GM12878 (cell line): Measurements from ENCODE around the gene CNMD. TPM values are rescaled to one million over a fixed set of nuclear protein-coding genes. Genes with fewer than 3 reads are reported as not detected.

Experiments used
- ATAC-seq: fragments of 200-7000 bp; cut with Tn5 transposase; 3 replicates; pipeline ENCODE4 v1.9.1; 2020; ENCODE audit warnings: mild to moderate bottlenecking, moderate library complexity
- BruUV-seq: library from RNA; stranded (reverse); fragments of 400-500 nt; replicated peaks from 2 replicates; lab custom pipeline; 2021; lab: Mats Ljungman, UMichigan
- CTCF ChIA-PET: fragments of 300-600 bp; sonication (Branson Sonifier 250); formaldehyde crosslinking; extraction: SDS; loops from one replicate; lab custom pipeline; 2021; ENCODE audit warnings: inconsistent platforms; lab: Yijun Ruan, JAX
- POLR2A ChIA-PET: fragments of 350-600 bp; formaldehyde crosslinking; extraction: SDS; loops from one replicate; lab custom pipeline; 2021; ENCODE audit warnings: inconsistent platforms; lab: Charles Lee
- RAD21 ChIA-PET: fragments of 300-600 bp; sonication (Branson Sonifier 250); formaldehyde crosslinking; loops from one replicate; lab custom pipeline; 2023; ENCODE audit warnings: antibody characterized with exemption; ENCODE audit not compliant: unreplicated experiment; lab: Charles Lee
- SMC1A ChIA-PET: fragments of 300-600 bp; sonication (Branson Sonifier 250); formaldehyde crosslinking; loops from one replicate; lab custom pipeline; 2023; ENCODE audit not compliant: unreplicated experiment, uncharacterized antibody; lab: Charles Lee
- DNase-seq: peaks from one replicate; pipeline ENCODE4 v3.0.0-alpha.2; 2011; ENCODE audit warnings: low read depth, low spot score
- FAIRE-seq: peaks from 3 replicates; lab custom pipeline; 2011; peaks lifted over from hg19 to GRCh38; lab: Jason Lieb, UNC
- H2AFZ ChIP-seq: 2 replicates; pipeline ENCODE4 v1.6.0; 2011; ENCODE audit warnings: low read depth, low read length, control low read depth; ENCODE audit not compliant: control insufficient read depth
- H3K27ac ChIP-seq: 2 replicates; pipeline ENCODE4 v1.5.1; 2011; ENCODE audit warnings: control low read depth; ENCODE audit not compliant: control insufficient read depth, insufficient read depth
- H3K27me3 ChIP-seq, 2 experiments: replicated peaks in 1 of 2; 2 replicates each; pipeline versions ENCODE4 v1.6.0 to v1.6.1; 2011; ENCODE audit warnings: low read length in 1 of 2; ENCODE audit not compliant: control insufficient read depth in 2 of 2, insufficient read depth in 2 of 2
- H3K36me3 ChIP-seq, 2 experiments: 2 replicates each; pipeline ENCODE4 v1.5.1; 2011; ENCODE audit warnings: low read length in 1 of 2; ENCODE audit not compliant: control insufficient read depth in 2 of 2, insufficient read depth in 2 of 2
- H3K4me1 ChIP-seq: 2 replicates; pipeline ENCODE4 v1.6.1; 2011; ENCODE audit warnings: mild to moderate bottlenecking, low read length, moderate library complexity, mixed read lengths; ENCODE audit not compliant: control insufficient read depth, insufficient read depth
- H3K4me2 ChIP-seq: 2 replicates; pipeline ENCODE4 v1.6.0; 2011; ENCODE audit warnings: control low read depth; ENCODE audit not compliant: control insufficient read depth, insufficient read depth
- H3K4me3 ChIP-seq: fragments of 200-600 bp; sonication (generic); 2 replicates; pipeline ENCODE4 v1.5.1; 2016
- H3K79me2 ChIP-seq: 2 replicates; pipeline ENCODE4 v1.6.0; 2011; ENCODE audit warnings: low read length; ENCODE audit not compliant: control insufficient read depth, insufficient read depth
- H3K9ac ChIP-seq: 2 replicates; pipeline ENCODE4 v1.8.0; 2011; ENCODE audit warnings: low read length, control low read depth, mixed read lengths; ENCODE audit not compliant: control insufficient read depth, insufficient read depth
- H3K9me3 ChIP-seq: replicated peaks from 3 replicates; pipeline ENCODE4 v1.5.1; 2011; ENCODE audit warnings: mild to moderate bottlenecking, low read length; ENCODE audit not compliant: control insufficient read depth, insufficient read depth
- H4K20me1 ChIP-seq: 2 replicates; pipeline ENCODE4 v1.6.0; 2011; ENCODE audit not compliant: control insufficient read depth, insufficient read depth
- ASH2L ChIP-seq: fragments of 300-600, 200-600 bp; sonication (generic); IDR thresholded peaks from 2 replicates; pipeline ENCODE4 v1.6.1; 2017; ENCODE audit warnings: low read depth, mild to moderate bottlenecking, borderline replicate concordance
- BCL11A ChIP-seq: IDR thresholded peaks from 2 replicates; pipeline ENCODE4 v1.6.1; 2011; ENCODE audit warnings: low read depth, low read length
- CHD2 ChIP-seq: IDR thresholded peaks from 2 replicates; pipeline ENCODE4 v1.6.1; 2011; ENCODE audit warnings: low read depth, low read length, improper control_type of control experiment, borderline replicate concordance
- CTCF ChIP-seq, 3 experiments: IDR thresholded peaks in 2 of 3; conservative IDR thresholded peaks in 1 of 3; 2 replicates each; pipeline ENCODE4 v1.5.1; 2011; ENCODE audit warnings: low read depth in 3 of 3, low read length in 3 of 3, mild to moderate bottlenecking in 3 of 3, control low read depth in 2 of 3, moderate library complexity in 2 of 3, inconsistent platforms in 1 of 3, mixed read lengths in 1 of 3; ENCODE audit not compliant: control insufficient read depth in 2 of 3, insufficient read depth in 1 of 3; ENCODE audit errors: extremely low read depth in 1 of 3
- EGR1 ChIP-seq, 2 experiments: IDR thresholded peaks; 1 replicate in 1 of 2; 2 replicates in 1 of 2; pipeline ENCODE4 v1.6.1; 2011 to 2012; ENCODE audit warnings: low read depth in 2 of 2, low read length in 2 of 2, borderline replicate concordance in 1 of 2, mild to moderate bottlenecking in 1 of 2, moderate library complexity in 1 of 2
- GATAD2B ChIP-seq: fragments of 450-650 bp; conservative IDR thresholded peaks from 2 replicates; pipeline ENCODE4 v1.6.1; 2017; ENCODE audit warnings: low read depth, mild to moderate bottlenecking, moderate library complexity
- IKZF2 ChIP-seq, 2 experiments: fragments of 450-650 bp; IDR thresholded peaks; 2 replicates each; pipeline ENCODE4 v1.6.1; 2017; ENCODE audit warnings: mild to moderate bottlenecking in 2 of 2, moderate library complexity in 2 of 2
- KAT2A ChIP-seq: conservative IDR thresholded peaks from 2 replicates; pipeline ENCODE4 v1.6.1; 2011; ENCODE audit warnings: low read depth, low read length; ENCODE audit not compliant: control insufficient read depth
- MEF2B ChIP-seq: fragments of 450-650 bp; IDR thresholded peaks from 2 replicates; pipeline ENCODE4 v1.6.1; 2018; ENCODE audit warnings: mild to moderate bottlenecking, moderate library complexity; ENCODE audit not compliant: partially characterized antibody, poor library complexity, severe bottlenecking
- NFIC ChIP-seq: IDR thresholded peaks from 2 replicates; pipeline ENCODE4 v1.6.1; 2012; ENCODE audit warnings: low read depth, mild to moderate bottlenecking, inconsistent platforms, low read length, moderate library complexity
- PAX5 ChIP-seq: IDR thresholded peaks from 2 replicates; pipeline ENCODE4 v1.6.1; 2011; ENCODE audit warnings: low read depth, low read length, borderline replicate concordance
- PAX8 ChIP-seq: fragments of 450-650 bp; IDR thresholded peaks from 2 replicates; pipeline ENCODE4 v1.6.1; 2017; ENCODE audit warnings: mild to moderate bottlenecking, moderate library complexity
- POLR2AphosphoS5 ChIP-seq: IDR thresholded peaks from 2 replicates; pipeline ENCODE4 v1.6.1; 2011; ENCODE audit warnings: mild to moderate bottlenecking, low read length, inconsistent platforms
- POU2F2 ChIP-seq: IDR thresholded peaks from 3 replicates; pipeline ENCODE4 v1.6.1; 2011; ENCODE audit warnings: low read depth, mild to moderate bottlenecking, low read length, borderline replicate concordance
- RUNX3 ChIP-seq: IDR thresholded peaks from 2 replicates; pipeline ENCODE4 v1.6.1; 2012; ENCODE audit warnings: low read length, inconsistent platforms
- SPI1 ChIP-seq: IDR thresholded peaks from 2 replicates; pipeline ENCODE4 v1.6.1; 2011; ENCODE audit warnings: low read depth, mild to moderate bottlenecking, low read length, moderate library complexity, borderline replicate concordance; ENCODE audit not compliant: insufficient read depth
- SREBF1 ChIP-seq: IDR thresholded peaks from 2 replicates; pipeline ENCODE4 v1.6.1; 2012; ENCODE audit warnings: mild to moderate bottlenecking, low read length
- ZNF622 ChIP-seq: fragments of 450-650 bp; IDR thresholded peaks from 2 replicates; pipeline ENCODE4 v1.6.1; 2017; ENCODE audit warnings: mild to moderate bottlenecking, inconsistent platforms
- WGBS: methylation state at CpG from one replicate; pipeline ENCODE4 v1.1.6; 2016; ENCODE audit warnings: low lambda C conversion rate; ENCODE audit not compliant: insufficient replicate concordance, insufficient coverage; ENCODE audit errors: missing lambda C conversion rate; 5-methylcytosine and 5-hydroxymethylcytosine counted together
- in situ Hi-C: fragments of 300-500 bp; cut with MboI; formaldehyde crosslinking; loops from 9 replicates; pipeline ENCODE4 v1.14.3; 2018; ENCODE audit warnings: mixed read lengths
- intact Hi-C: fragments of 100-400 bp; cut with micrococcal nuclease; formaldehyde crosslinking; loops from one replicate; pipeline ENCODE4 v1.14.2; 2022; ENCODE audit not compliant: unreplicated experiment
- polyA plus RNA-seq, 11 experiments: library from polyadenylated mRNA; depleted of rRNA in 4 of 11; unstranded in 6 of 11; stranded (reverse) in 5 of 11; fragments of >200 nt; fragmentation: Nextera tagmentation in 4 of 11; fragmentation: Illumina TruSeq in 1 of 11; extraction: Ambion mirVana in 4 of 11; extraction: Trizol in 1 of 11; gene quantifications; 1 replicate in 1 of 11; 2 replicates in 10 of 11; pipeline versions ENCODE4 v1.2.1 to v1.2.3, GENCODE V29; 2011 to 2016; ENCODE audit warnings: inconsistent platforms in 2 of 11, missing spikeins in 2 of 11, low read depth in 1 of 11
- total RNA-seq, 4 experiments: library from RNA; depleted of rRNA in 3 of 4; stranded (reverse); fragments of >200 nt in 3 of 4; fragmentation: Illumina TruSeq in 1 of 4; extraction: Trizol in 1 of 4; gene quantifications; 2 replicates each; pipeline versions ENCODE4 v1.2.1 to v1.2.3, GENCODE V29; 2013 to 2021

Gene CNMD
- total and polyA plus RNA-seq, 10 of the 15 experiments (the other 5 are each of a cell fraction or from before 2014, with no cell fraction given): 0.31 to 1.6 (median 0.73) TPM

- intact Hi-C loops (no loop called here), in situ Hi-C loops (no loop called here)
- BruUV-seq: no TSS peak
- no peaks in the 10 kb centered on the region for H3K36me3 ChIP-seq
- no peak overlapping the region for H3K4me3 ChIP-seq
- ChIA-PET POLR2A (interaction anchor here (1.9 kb wide), 1 partner anchor 10 kb away, joined by 4 read pairs; no protein-coding TSS in a partner anchor), CTCF (interaction anchor here (0.7 to 1.2 kb wide), 4 partner anchors 11 to 38 kb away, joined by 3 to 7 read pairs (median 4); no protein-coding TSS in a partner anchor), SMC1A (interaction anchor here (0.6 to 4.9 kb wide), 11 partner anchors 9 to 107 kb away, joined by 3 to 29 read pairs (median 4); no protein-coding TSS in a partner anchor), RAD21 (interaction anchor here (1.1 to 2.2 kb wide), 3 partner anchors 10 to 38 kb away, joined by 5 to 8 read pairs (median 8); no protein-coding TSS in a partner anchor)
- ATAC-seq (no peak), DNase-seq (no peak), FAIRE-seq (no peak)
- WGBS: 90% methylated on average over 6 of the region's 6 CpGs
- no peaks in the 10 kb centered on the region for H4K20me1 ChIP-seq
- H2AFZ ChIP-seq: no peak overlapping the region
- no peak overlapping the region for H3K4me2 ChIP-seq
- H3K27ac ChIP-seq: no peak overlapping the region
- H3K27me3 ChIP-seq: no peaks in the 10 kb centered on the region
- no peak overlapping the region for H3K9ac ChIP-seq
- H3K9me3 ChIP-seq: no peaks in the 10 kb centered on the region
- H3K4me1 ChIP-seq: no peaks in the 10 kb centered on the region
- no peaks in the 10 kb centered on the region for H3K79me2 ChIP-seq
- TF ChIP-seq PAX5 (no peak), GATAD2B (no peak), ASH2L (no peak), PAX8 (no peak), MEF2B (no peak), RUNX3 (no peak), EGR1 (IDR thresholded peaks at IDR 0.05; ENCODE audit: borderline replicate concordance in 1 of 2, low read depth in 2 of 2, low read length in 2 of 2) (no peak), SREBF1 (no peak), KAT2A (no peak), CTCF (IDR thresholded peaks at IDR 0.05 in 2 of 3, conservative IDR thresholded peaks at IDR 0.05 in 1 of 3; ENCODE audit: control insufficient read depth in 2 of 3, extremely low read depth in 1 of 3, insufficient read depth in 1 of 3, low read depth in 3 of 3, low read length in 3 of 3) (no peak), NFIC (no peak), IKZF2 (IDR thresholded peaks at IDR 0.05) (no peak), POLR2AphosphoS5 (no peak), POU2F2 (no peak), BCL11A (no peak), SPI1 (no peak), CHD2 (no peak), ZNF622 (no peak)
Observed at GRCh38 chr13:52703482-52703881, 36.1 kb downstream of the CNMD start.
